ENCODE results near the gene PLEKHA8.

PLEKHA8 gene, protein sequence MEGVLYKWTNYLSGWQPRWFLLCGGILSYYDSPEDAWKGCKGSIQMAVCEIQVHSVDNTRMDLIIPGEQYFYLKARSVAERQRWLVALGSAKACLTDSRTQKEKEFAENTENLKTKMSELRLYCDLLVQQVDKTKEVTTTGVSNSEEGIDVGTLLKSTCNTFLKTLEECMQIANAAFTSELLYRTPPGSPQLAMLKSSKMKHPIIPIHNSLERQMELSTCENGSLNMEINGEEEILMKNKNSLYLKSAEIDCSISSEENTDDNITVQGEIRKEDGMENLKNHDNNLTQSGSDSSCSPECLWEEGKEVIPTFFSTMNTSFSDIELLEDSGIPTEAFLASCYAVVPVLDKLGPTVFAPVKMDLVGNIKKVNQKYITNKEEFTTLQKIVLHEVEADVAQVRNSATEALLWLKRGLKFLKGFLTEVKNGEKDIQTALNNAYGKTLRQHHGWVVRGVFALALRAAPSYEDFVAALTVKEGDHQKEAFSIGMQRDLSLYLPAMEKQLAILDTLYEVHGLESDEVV

DNA sequence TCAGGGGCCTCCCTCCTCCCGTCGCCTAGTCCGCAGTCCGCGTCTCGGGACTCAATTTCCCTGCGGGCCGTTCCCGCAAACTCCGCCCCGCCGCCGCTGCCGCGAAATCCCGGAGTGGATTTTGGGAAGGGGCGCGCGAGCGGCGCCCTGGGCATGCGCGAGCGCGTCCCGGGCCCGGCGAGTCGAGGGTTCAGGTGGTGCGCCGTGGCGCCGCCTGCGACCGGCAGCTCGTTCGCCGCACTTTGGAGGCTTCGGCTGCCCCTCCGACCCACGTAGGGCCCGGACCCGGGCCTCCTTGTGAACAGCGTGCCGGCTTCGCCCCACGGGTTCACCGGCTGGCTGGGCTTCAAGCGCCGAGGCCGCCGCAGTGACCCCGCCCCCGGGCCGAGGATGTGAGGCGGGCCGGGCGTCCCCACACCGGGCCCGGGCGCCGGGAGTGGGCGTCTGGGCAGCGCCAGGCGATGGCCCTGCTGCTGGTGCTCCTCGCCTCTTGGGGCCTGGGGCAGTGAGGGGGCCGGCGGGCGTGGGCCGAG lies at the start of gene PLEKHA8:
TSS of gene PLEKHA8 (plus strand) at position 197 of the 533 bp plus-strand sequence. CDS start 351 bp downstream, outside the sequence.
- DNase-seq = peak; percentile 83 to 93

DNA sequence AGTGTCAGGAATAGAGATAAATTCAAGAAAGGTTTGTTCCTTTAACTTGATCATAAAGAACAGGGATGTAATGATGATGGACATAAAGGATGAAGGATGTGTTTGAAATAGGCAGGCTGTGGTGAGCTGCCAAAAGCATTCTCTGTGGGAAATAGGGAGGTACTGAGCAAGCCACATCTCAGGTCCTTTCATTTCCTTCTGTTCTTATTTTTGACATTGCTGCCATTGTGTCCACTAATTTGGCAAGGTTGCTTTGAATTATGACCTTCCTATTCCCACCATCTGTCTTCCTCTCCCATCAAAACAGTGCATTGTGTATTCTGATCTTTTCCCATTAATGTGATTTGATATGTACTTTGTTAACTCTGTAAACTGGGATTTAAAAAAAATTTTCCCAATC lies 48.1 kb upstream of the PLEKHA8 start:
- DNase-seq = no peak

DNA sequence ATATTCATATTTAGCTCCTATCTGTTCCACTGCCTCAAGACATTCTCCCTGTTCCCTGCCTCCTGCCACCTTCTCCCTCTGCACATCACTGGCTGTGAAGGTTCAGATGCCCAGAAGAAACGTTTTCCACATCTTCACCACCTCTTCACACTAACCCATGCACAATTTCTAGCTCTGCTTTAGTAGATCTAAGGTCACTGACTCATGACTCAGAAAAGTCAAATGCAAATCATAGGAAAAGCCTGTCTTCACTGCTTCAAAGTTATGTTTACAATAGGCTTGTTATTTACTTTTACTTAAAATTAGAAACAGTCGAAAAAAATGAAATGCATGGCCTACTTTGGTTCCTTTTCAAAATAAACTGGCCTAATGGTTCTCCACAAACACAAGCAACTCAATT lies 41.1 kb upstream of the PLEKHA8 start:
- no peak for DNase-seq

DNA sequence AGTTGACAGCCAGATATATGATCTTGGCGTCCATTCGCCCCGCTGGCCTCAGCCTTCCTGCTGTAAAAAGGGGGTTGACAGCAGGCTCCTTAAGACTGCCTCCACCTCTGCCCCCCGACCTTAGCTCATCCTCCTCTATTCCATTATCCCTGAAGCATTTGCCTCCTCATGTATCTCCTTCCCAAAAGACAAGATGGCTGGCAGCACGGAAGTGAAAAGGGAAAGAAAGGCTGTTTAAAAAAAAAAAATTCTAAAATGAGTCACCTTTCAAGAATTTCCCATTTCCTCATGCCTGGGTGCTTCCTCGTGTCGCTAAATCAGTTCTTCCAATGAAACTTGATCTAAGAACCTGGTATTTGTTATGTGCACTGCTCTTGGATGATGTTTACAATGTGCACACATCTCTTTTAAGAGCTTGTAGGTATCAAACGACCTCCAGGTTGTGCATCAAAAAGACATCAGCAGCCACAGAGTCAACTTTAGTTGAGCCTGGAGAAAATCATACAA lies 40.3 kb upstream of the PLEKHA8 start:
- no peak for DNase-seq

DNA sequence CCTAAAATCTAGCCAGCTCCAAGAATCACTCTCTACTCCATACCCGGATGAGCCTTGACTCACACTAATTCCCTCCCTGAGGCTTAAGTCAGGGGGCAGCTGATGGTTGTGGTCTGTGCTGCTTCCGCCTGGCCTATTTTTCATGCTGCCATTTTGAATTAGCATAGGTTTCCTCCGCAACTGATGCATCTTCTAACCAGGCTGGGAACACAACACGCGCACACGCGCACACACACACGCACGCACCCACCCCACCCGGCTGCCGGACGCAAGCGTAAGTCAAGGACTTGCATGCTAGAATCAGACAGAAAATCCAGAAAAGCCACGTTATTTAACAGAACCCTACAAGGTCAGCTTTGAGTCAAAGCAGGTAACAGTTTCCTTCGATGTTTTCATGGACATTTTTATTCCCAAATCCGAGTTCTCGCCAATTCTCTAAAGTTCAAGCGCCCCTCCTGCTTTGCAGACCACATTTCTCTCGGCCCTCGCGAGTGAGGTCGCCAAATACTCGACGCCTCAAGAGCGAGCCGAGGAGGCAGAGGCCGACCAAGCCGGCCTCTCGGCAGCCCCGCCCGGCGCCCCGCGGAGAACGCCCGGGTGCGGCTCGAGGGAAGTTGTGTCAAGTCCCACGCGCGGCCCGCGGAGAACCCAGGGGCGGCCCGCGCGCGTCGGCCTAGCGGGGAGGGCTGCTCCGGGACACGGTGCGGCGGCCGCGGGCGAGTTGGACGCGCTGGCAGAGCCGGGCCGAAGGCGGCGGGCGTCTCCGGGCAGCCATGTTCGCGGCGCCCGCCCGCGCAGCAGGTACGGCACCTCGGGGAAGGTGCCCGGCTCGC lies 39.6 kb upstream of the PLEKHA8 start:
- DNase-seq = peak; percentile 14 to 24

DNA sequence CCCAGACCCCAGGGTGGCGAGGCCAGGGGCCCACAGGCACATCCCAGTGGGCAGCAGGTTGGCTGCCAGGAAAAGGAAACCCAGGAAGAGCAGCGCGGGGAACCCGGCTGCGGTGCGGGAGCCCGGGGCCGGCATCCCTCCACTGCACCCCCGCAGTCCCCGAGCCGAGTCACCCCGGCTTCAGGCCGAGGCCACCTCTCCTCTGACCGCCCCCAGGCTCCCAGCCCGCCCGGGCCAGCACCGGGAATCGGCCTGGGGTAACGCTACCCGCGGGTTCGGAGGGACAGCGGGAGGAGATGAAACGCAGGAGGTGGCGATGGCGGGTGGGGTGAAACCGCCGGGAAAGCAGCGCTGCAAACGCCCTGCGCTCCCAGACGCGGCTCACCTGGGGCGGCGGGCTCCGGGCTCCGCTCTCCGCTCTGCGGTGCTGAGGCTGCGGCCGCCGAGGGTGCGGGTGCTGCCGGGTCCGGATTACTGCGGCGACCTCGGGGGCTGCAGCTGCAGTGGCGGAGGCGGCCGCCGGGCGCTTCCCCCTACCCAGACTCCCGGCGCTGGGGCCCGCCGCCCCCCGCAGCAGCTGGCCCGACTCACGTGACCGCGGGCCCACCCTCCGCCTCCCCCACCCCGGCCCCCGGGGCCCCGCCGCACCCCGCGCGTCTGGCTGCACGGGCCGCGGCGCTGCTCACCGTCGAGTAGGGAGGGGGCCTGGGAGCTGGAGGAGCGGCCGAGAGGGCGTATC lies 38.8 kb upstream of the PLEKHA8 start, which contains the start of gene SCRN1:
TSS of gene SCRN1 (minus strand) at position 545 of the 739 bp plus-strand sequence. CDS start 20,734 bp downstream, outside the sequence.
- DNase-seq = peak; percentile 20 to 34

DNA sequence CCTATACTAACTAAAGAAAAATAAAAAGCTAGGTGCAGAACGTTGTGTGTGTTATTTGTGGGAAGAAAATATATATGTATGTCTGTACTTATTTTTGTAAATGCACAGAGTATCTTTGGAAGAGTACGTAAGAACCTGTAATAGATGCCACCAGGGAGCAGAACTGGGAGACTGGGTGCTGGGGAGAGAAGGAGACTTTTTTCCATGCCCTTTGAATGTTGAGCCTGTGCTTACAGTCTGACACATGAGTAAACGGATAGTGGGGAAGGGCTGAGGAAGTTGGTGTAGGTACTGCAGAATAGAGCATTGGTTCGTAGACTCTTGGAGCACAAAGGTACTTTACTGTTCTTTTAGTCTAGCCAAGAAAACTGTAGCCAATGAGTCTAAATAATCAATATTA lies 37.3 kb upstream of the PLEKHA8 start:
- no peak for DNase-seq

DNA sequence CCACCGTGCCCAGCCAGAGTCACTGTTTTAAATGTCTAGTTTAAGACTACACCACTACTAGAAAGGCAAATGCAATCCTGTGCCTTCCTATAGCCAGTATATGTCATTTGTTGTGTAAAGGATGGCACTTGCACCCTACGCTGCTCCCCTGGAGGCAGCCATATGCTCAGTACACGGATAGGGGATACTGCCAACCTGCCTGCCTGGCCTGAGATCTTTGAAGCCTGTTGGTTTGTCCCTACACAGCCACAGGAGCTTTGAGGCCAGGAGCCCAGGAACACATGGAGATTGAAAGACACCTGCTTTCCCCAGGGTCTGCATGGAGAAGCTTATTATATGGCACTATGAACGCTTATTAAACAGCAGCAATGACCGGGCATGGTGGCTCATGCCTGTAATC lies 36.3 kb upstream of the PLEKHA8 start:
- DNase-seq = no peak

DNA sequence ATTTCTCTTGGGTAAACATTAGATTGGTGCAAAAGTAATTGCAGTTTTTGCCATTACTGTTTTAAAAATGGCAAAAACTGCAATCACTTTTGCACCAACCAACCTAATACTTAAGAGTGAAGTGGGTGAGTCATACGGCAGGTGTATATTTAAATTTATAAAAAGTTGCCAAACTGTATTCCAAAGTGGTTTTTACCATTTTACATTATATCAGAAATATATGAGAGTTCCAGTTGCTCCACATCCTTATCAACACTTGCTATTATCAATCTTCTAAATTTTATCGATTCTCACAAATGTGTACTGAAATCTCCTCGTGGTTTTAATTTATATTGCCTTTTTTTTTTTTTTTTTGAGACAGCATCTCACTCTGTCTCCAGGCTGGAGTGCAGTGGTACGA lies 35.1 kb upstream of the PLEKHA8 start:
- DNase-seq = no peak

DNA sequence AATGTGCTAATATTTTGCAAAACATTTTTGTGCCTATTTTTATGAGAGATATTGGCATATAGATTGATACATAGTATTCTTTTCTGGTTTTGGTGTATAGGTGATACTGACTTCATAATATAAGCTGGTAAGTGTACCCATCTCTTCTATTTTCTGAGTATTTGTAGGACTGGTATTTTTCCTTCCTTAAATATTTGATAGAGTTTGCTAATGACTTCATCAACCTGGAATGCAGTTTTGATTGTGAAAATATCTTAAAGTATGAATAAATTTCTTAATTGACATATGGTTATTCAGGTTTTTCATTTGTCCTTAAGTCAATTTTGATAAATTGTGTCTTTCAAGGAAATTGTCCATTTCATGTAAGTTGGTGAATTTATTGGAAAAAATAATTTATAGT lies 32.6 kb upstream of the PLEKHA8 start:
- DNase-seq = no peak

DNA sequence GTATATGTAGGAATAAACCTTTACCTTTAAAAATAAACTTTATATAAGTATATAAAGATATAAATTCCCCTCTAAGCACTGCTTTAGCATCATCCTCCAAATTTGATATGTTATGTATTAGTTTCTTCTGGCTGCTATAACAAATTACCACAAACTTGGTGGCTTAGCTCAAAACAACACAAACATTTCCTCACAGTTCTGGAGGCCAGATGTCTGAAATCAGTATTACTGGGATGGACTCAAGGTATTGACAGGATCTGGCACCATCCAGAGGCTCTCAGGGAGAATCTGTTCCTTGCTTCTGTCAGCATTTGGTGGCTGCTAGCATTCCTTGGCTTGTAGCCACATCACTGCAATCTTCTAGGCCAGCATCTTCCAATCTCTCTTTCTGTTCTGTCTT lies 31.9 kb upstream of the PLEKHA8 start:
- no peak for DNase-seq

DNA sequence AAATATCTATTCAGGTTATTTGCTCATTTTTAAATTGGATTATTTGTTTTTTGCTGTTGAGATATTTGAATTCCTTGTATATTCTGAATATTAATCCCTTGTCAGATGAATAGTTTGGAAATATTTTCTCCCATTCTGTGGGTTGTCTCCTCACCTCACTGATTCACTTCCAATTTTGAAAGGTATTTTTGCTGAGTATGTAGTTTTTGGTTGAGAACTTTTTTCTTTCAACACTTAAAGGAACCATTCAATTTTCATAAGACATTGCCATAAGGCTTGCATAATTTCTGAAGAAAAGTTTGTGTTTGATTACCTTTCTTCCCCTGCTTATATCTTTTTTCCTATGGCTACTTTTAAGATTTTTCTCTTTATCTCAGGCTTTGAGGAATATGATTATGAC lies 29.7 kb upstream of the PLEKHA8 start:
- no peak for DNase-seq

DNA sequence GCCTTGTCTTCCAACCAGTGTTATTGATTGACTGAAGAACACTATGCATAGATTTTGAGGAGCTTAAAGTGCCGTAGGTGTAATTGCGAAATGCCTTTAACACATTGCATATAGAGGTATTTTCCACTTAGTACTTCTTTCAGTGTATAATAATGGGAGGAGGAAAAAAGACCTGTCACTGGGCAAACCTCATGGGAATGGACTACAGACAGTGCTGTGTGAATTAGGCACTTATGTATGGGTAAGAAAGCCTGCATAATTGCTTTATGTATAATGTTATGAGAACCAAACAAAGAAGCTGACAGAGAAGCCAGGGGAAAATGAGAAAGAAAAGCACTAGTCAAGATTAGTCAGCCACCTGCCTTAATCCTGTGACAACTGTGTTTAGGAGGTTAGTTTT lies 26.2 kb upstream of the PLEKHA8 start:
- DNase-seq = no peak

DNA sequence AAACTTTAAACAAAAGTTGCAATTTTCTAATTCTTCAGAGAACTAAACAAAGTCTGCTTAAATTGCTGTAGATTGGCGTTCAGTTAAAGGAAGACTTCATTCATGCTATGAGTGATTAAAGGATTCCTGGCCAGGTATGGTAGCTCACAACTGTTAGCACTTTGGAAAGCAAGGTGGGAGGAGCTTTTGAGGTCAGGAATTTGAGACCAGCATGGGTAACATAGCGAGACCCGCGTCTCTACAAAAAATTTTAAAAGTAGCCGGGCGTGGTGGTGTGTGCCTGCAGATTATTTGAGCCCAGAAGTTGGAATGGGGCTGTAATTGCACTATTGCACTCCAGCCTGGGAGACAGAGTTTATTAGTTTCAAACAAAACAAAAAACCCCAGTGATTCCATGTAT lies 25.1 kb upstream of the PLEKHA8 start:
- DNase-seq = no peak

DNA sequence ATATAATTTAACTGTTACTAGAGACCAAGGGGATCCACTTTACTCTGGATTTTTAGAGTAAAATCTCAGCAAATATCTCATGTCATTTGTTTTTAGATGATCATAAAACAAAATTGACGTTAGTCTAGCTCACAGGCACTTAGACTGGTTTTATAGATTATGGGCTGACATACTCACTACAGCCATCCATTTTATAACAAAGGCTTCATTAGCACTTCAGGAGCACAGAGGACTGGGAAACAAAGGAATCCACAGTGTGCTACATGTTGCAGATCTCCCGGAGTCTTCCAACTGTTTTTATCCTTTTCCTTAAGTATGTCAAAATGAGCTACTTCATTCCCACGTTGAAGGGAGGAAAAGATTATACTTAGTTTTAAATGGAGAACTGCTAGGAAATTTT lies 22.7 kb upstream of the PLEKHA8 start:
- DNase-seq = no peak

DNA sequence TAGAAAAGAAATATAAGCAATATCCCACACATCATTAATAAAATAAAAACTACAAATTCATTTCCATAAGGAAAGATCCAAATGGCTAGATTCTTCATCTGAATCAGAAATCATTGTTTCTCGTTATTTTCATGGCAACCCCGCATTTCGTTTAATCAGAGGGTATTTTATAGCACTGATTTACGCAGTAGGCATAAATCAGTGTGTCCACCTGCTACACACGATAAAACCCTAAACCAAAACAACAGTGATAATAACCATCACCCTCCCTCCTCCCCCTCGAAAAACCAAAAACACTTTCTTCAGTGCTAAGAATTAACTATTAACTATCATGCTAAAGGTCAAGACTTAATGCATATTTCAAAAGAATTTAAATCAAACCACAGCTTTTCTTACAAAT lies 18.2 kb upstream of the PLEKHA8 start:
- DNase-seq = no peak

DNA sequence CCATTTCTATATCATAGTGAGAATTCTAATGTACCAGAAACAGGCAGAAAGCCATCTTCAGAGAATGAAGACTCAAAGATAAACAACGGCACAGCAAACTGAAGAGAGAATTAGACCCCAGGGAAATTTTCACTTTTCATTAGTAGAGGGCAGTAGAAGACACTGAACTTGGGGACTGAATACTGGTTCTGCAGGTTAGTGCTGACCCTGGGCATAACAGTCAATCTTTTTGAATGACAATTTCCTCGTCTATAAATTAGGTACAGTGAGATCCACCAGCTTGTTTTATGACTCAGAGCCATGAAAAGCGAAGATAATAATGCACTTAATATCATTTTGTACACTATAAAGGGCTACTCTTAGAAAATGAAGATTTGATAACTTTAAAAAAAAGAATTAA lies 15.5 kb upstream of the PLEKHA8 start:
- no peak for DNase-seq

DNA sequence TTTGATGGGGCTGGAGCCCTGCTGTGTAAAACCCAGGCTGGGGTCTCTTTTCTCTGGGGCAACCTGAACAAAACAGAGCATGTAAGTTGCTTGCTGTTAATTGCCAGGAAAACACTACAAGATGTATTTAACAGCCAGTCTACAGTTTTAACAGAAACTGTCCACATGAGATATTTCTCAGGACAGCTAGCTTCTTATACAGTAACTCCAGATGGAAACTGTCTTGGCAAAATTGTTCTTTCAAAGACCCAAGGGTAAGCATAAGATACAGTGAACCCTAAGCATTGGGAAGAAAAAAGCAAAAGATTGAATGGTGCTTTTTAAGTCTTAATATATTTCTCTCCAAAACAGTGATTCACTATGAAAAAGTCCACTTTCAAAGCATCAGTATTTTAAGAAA lies 9.8 kb upstream of the PLEKHA8 start:
- no peak for DNase-seq

DNA sequence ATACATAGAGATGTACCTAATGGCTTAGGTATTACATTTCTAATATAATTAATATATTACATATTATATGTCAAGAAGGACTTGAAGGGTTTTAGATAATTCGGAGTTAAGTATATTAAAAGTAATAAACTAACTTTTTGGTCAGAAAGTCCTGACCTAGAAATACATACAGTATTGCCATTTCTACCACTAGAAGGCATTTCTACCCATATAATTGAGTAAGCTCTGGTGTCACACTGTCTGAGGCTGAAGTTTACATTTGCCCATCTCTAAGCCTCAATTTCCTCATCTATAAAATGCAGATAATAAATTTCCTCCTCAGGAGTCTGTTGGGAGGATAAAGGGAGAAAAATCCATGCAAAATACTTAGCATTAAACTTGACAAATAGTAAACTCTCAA lies 8.8 kb upstream of the PLEKHA8 start:
- no peak for DNase-seq

DNA sequence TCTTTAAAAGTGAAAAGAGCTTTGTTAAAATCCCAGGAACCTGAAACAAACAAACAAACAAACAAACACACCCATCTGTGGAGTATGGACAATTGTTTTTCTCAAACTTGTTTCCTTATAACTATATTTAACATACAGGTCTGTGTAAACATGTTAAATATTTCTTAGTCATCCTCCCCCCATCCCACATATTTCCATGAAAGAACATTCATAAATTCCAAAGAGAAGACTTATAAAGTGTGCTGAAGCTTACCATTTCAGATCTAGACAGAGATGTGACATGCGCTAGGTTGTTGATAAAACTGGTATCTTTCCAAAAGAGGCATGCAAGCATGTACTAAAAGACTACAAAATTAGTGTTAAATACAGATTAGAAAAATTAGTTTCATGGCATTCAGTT lies 8.3 kb upstream of the PLEKHA8 start:
- no peak for DNase-seq

DNA sequence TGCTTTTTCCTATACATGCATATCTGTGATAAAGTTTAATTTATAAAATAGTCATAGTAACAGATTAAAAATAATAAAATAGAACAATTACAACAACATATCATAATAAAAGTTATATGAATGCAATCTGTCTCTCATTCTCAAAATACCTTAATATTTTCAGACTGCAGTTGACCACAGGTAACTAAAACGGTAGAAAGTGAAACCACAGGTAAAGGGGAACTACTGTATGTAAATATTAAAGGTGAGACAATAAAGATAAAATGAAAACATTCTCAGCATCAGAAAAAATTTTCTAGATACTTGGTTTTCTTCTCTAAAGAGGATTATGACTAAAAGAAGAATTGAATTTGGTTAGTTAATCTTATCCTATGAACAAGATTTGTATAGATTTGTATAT lies 7.7 kb upstream of the PLEKHA8 start:
- DNase-seq = no peak

DNA sequence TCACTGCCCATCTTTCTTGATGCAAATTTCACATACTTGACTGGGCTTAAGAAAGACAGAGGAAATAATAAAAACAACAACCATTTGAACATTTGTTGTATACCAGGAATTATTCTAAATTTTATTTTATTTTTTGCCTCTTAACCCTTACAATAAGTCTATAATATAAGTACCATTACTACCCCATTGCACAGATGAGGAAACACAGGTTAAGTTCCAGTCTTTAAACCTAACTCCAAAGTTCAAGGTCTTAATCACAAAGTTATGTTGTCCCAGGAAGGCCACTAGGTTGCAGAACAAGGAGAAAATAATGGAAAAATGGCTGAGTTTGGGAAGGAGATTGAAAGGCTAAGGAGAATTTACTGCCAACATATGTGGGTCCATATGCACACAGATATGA lies 5.2 kb upstream of the PLEKHA8 start:
- no peak for DNase-seq

DNA sequence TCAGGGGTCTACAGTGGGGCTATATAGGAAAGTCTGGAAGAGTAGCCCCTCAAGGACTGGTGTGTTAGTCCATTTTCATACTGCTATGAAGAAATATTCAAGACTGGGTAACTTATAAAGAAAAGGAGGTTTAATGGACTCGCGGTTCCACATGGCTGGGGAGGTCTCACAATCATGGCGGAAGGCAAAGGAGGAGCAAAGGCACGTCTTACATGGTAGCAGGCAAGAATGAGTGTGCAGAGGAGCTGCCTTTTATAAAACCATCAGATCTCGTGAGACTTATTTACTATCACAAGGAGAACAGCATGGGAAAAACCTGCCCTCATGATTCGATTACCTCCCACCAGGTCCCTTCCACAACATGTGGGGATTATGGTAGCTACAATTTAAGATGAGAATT lies 4.7 kb upstream of the PLEKHA8 start:
- no peak for DNase-seq
